Small intestine (tissue), 7 donors: ENCODE measurements around the gene LRRIQ3. TPM values are rescaled to one million over a fixed set of nuclear protein-coding genes. Genes with fewer than 3 reads are reported as not detected.
A peak's percentile ranks its signal among the peaks of the same experiment; 100 is the strongest.

Experiments used
- DNase-seq, 2 donors: peaks; one replicate each; pipeline versions ENCODE4 v3.0.0 to v3.0.0-alpha.2; 2013
- FAIRE-seq: peaks from 2 replicates; lab custom pipeline; 2012; peaks lifted over from hg19 to GRCh38; lab: Jason Lieb, UNC
- H3K27ac ChIP-seq, 3 donors: one replicate each; pipeline ENCODE4 v1.5.1; 2013; ENCODE audit warnings: low read length in 2 of 3, mild to moderate bottlenecking in 2 of 3, control low read depth in 1 of 3, inconsistent platforms in 1 of 3, low read depth in 1 of 3, moderate library complexity in 1 of 3
- H3K27me3 ChIP-seq, 3 donors: one replicate each; pipeline ENCODE4 v1.6.1; 2013; ENCODE audit warnings: low read length in 3 of 3, inconsistent platforms in 1 of 3; ENCODE audit not compliant: control insufficient read depth in 3 of 3, insufficient read depth in 3 of 3
- H3K36me3 ChIP-seq, 3 donors: one replicate each; pipeline ENCODE4 v1.6.1; 2013; ENCODE audit warnings: low read length in 3 of 3, inconsistent platforms in 1 of 3, low read depth in 1 of 3, mild to moderate bottlenecking in 1 of 3, moderate library complexity in 1 of 3; ENCODE audit not compliant: control insufficient read depth in 3 of 3, insufficient read depth in 2 of 3
- H3K4me1 ChIP-seq, 3 donors: one replicate each; pipeline ENCODE4 v1.6.1; 2013; ENCODE audit warnings: low read length in 2 of 3, inconsistent platforms in 1 of 3, low read depth in 1 of 3, mild to moderate bottlenecking in 1 of 3, moderate library complexity in 1 of 3; ENCODE audit not compliant: control insufficient read depth in 3 of 3, insufficient read depth in 2 of 3
- H3K4me3 ChIP-seq, 3 donors: one replicate each; pipeline ENCODE4 v1.5.1; 2013; ENCODE audit warnings: low read length in 3 of 3, control low read depth in 1 of 3, inconsistent platforms in 1 of 3, low read depth in 1 of 3, mild to moderate bottlenecking in 1 of 3, moderate library complexity in 1 of 3
- H3K9me3 ChIP-seq, 2 donors: one replicate each; pipeline ENCODE4 v1.6.1; 2013; ENCODE audit warnings: low read depth in 1 of 2, low read length in 1 of 2; ENCODE audit not compliant: control insufficient read depth in 2 of 2, insufficient read depth in 1 of 2
- WGBS, 3 donors: extraction: QIAGEN DNeasy Blood & Tissue Kit; methylation state at CpG; one replicate each; pipeline ENCODE4 v1.1.7; 2013; 5-methylcytosine and 5-hydroxymethylcytosine counted together
- polyA plus RNA-seq, 4 donors: library from polyadenylated mRNA; stranded (reverse) in 3 of 4; unstranded in 1 of 4; fragments of 200-250 nt in 3 of 4; fragments of 120-200 nt in 1 of 4; gene quantifications; one replicate each; pipeline versions ENCODE4 v1.2.1 to v1.2.3, GENCODE V29; 2013
- donor health status: healthy with polysubstance abuse.
- donor health status: control.
- donor health status: control.
- donor health status: Bipolar disorder and iron deficiency.
- donor health status: healthy.

The LRRIQ3 gene
- polyA plus RNA-seq, 4 donors, result 0.22 to 1.0 (median 0.33) TPM

DNA sequence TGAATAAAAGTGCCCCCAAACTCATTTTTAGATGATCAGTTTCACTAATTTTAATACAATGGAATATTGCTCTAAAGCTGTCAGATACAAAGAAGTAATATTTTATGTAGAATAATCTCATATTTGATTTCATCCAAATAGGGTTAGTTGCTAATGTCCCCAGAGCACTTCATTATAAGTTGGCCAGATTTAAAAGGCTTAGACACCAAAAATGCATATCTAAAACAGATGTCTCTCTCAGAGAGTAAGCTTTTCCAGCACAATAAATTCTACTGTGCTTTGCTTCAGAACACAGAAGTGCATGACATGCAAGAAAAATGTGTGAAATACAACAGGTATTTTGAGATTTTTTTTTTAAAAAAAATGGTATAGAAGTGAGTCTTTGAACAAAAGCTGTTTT, 194.2 kb downstream of the LRRIQ3 start:
- Histone ChIP-seq H3K4me3 (no peak overlapping the region), H3K27me3 (no peaks in the 10 kb centered on the region), H3K27ac (no peak overlapping the region), H3K36me3 (no peaks in the 10 kb centered on the region), H3K9me3 (no peaks in the 10 kb centered on the region), H3K4me1 (no peaks in the 10 kb centered on the region)
- DNase-seq (no peak), FAIRE-seq (no peak)

DNA sequence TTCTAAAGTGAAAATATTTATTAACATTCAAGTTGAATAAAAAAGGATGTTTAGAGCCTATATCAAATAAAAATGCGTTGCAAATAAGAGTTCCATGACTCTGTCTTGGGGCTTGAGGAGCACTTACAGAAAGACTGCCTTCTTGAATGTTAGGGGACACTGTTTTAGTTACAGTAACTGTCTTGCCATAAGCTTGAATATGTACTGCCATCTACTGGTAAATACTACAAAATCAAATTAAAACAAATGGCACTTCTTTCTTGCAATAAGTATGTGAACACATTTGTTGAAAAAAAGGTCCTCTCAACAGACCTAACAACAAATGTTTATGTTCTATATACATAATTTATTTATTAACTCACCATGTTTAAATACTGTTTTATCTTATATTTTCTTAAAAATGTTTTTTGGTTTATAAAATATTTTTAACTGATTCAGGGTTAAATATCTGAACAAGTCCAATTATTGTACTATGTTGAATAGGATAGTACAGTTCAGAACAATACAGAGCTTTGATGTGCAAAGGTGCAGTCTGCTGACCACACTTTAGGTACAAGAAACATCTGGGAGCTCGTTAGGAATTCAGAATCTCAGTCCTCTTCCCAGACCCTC, 199.5 kb downstream of the LRRIQ3 start:
- Histone ChIP-seq H3K36me3 (no peaks in the 10 kb centered on the region), H3K27ac (no peak overlapping the region), H3K4me1 (no peaks in the 10 kb centered on the region), H3K9me3 (no peaks in the 10 kb centered on the region), H3K27me3 (no peaks in the 10 kb centered on the region), H3K4me3 (no peak overlapping the region)
- peak; percentile 46 to 56 for DNase-seq
- FAIRE-seq, result peak; percentile 93
- 3 to 11% (median 8%) methylated on average over 2 of the region's 2 CpGs for WGBS, 3 donors

DNA sequence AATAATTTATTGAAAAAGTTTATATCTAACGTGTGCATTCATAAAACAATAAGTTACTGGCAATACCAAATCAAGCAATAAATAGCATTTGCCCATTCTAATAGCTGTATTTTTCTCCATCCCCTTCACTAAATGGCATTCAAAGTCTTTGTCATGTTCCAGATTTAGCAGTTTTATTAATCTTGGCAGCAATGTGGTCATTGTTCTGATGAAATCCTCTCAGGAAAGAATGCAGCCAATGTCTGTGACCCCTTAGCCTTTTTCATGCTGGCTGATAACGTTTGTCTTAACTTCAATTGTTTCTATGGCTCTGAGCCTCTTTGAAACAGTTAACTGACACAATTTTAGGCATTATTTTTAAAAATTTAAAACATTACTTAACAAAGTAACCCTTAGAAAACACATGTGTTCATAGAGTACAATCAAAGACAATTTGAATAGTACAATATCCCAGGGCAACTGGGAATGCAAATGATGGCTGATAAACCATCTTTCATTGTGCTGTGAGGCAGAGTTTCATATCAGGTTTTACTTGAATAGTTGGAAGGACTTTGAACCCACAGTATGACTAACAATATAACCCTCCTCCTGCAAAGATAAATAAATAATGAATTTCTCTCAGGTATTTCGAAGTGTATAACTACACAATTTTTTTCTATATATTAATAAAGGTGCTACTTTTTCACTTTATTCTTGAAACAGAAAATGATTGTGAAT, 217.5 kb downstream of the LRRIQ3 start:
- Histone ChIP-seq H3K36me3 (no peaks in the 10 kb centered on the region), H3K4me3 (no peak overlapping the region), H3K27ac (peak overlapping the region in 1 of 3 donors; percentile 42), H3K4me1 (peaks cover 0 to 25% (median 0%) of the 10 kb centered on the region in 3 donors), H3K27me3 (no peaks in the 10 kb centered on the region), H3K9me3 (peaks cover 0 to 10% of the 10 kb centered on the region in 2 donors)
- 4 to 35% (median 12%) methylated on average over 3 of the region's 3 CpGs for WGBS, 3 donors
- FAIRE-seq (peak; percentile 59), DNase-seq (peak; percentile 74 to 85)

DNA sequence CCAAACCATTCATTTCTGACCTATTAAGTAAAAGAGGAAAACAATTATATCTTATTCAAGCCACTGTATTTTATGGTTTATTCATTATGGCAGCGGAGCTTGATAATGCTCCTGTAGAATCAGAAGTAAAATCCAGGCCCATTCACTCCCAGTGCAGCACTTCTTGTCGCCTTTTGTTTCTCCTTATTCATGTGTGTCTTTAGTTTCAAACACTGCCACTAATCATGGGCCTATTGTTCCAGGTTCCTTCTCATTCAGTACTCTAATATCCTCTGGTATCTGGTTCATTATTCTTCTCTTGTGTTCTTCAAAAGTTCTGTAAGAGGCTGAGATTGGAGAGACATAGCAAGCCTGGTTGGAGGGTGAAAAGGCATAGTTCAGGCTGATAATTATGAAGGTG, 218.3 kb downstream of the LRRIQ3 start:
- 83 to 91% (median 89%) methylated on average over 2 of the region's 2 CpGs for WGBS, 3 donors
- Histone ChIP-seq H3K4me1 (peaks cover 0 to 25% (median 0%) of the 10 kb centered on the region in 3 donors), H3K27ac (no peak overlapping the region), H3K4me3 (no peak overlapping the region), H3K36me3 (no peaks in the 10 kb centered on the region), H3K27me3 (no peaks in the 10 kb centered on the region), H3K9me3 (peaks cover 0 to 10% of the 10 kb centered on the region in 2 donors)
- no peak for DNase-seq
- no peak for FAIRE-seq

DNA sequence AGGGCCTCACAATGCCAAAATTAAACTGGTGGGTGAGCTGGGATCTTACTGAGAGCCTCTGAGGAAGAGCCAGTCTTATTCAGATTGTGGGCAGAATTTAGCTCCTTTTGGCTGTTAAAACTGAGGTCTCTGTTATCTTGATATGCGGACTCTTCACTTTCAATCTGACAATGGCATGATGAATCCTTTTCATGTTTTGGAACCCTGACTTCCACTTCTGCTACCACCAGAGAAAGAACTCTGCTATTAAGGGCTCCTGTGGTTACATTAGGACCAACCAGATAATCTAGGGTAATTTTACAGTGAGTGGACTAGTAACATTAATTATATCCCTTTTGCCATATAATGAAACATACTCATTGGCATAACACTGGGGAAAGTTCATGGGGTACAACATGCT, 219.0 kb downstream of the LRRIQ3 start:
- Histone ChIP-seq H3K9me3 (peaks cover 0 to 10% of the 10 kb centered on the region in 2 donors), H3K27ac (no peak overlapping the region), H3K36me3 (no peaks in the 10 kb centered on the region), H3K4me3 (no peak overlapping the region), H3K27me3 (no peaks in the 10 kb centered on the region), H3K4me1 (peaks cover 0 to 25% (median 0%) of the 10 kb centered on the region in 3 donors)
- 82 to 96% (median 94%) methylated on average over 1 of the region's 1 CpG for WGBS, 3 donors
- DNase-seq, result no peak
- no peak for FAIRE-seq

Other genes starting within 250 kb of the LRRIQ3 start
- 10 to 100 TPM in 2 of 4 donors, 1 to 10 TPM in 2; 6.8 to 21.8 (median 10.8) TPM for gene FPGT, start 66 bp upstream of the LRRIQ3 start, polyA plus RNA-seq
- gene TNNI3K, start 37.2 kb upstream of the LRRIQ3 start, polyA plus RNA-seq, result under 1 TPM in 2 of 4 donors, not detected in 2; 0.24 to 0.32 TPM